ENCODE measurements around the gene AHCTF1. TPM values are rescaled to one million over a fixed set of nuclear protein-coding genes. Genes with fewer than 3 reads are reported as not detected.

AHCTF1 gene
- total RNA-seq, 4 donors from 2014 or later: 26.9 to 38.4 (median 29.5) TPM

GRCh38 chr1:246795906-246796694, 135.6 kb downstream of the AHCTF1 start:
- DNase-seq (ENCODE audit: low spot score in 2 of 2): peak in 1 of 2 donors; percentile 68
- H3K4me3 ChIP-seq (ENCODE audit: low read depth, poor library complexity, severe bottlenecking): no peak overlapping the region
- intact Hi-C loops (cut with DNase I; ENCODE audit: low total_unique reads): no loop called here
- WGBS, 2 donors: 49 to 58% methylated on average over 30 of the region's 30 CpGs
- no peak for TF ChIP-seq POLR2A (IDR thresholded peaks at IDR 0.05)

GRCh38 chr1:246794828-246795671, 136.7 kb downstream of the AHCTF1 start:
- H3K4me3 ChIP-seq (ENCODE audit: low read depth, poor library complexity, severe bottlenecking): no peak overlapping the region
- DNase-seq (ENCODE audit: low spot score in 2 of 2): peak in 1 of 2 donors; percentile 82
- intact Hi-C loops (cut with DNase I; ENCODE audit: low total_unique reads): no loop called here
- WGBS, 2 donors: 36 to 52% methylated on average over 27 of the region's 27 CpGs
- no peak for TF ChIP-seq CTCF (IDR thresholded peaks at IDR 0.05)
- TF ChIP-seq POLR2A (IDR thresholded peaks at IDR 0.05): no peak

GRCh38 chr1:246794048-246794827, 137.5 kb downstream of the AHCTF1 start:
- 31 to 42% methylated on average over 16 of the region's 18 CpGs for WGBS, 2 donors
- no peak for DNase-seq (ENCODE audit: low spot score in 2 of 2)
- no peak for TF ChIP-seq CTCF (IDR thresholded peaks at IDR 0.05)
- TF ChIP-seq POLR2A (IDR thresholded peaks at IDR 0.05): no peak
- H3K4me3 ChIP-seq (ENCODE audit: low read depth, poor library complexity, severe bottlenecking): no peak overlapping the region
- intact Hi-C loops (cut with DNase I; ENCODE audit: low total_unique reads): no loop called here

GRCh38 chr1:246793356-246793896, 138.3 kb downstream of the AHCTF1 start:
- WGBS, 2 donors: 43 to 47% methylated on average over 6 of the region's 6 CpGs
- no peak overlapping the region for H3K4me3 ChIP-seq (ENCODE audit: low read depth, poor library complexity, severe bottlenecking)
- DNase-seq (ENCODE audit: low spot score in 2 of 2): no peak
- intact Hi-C loops (cut with DNase I; ENCODE audit: low total_unique reads): no loop called here
- TF ChIP-seq POLR2A (IDR thresholded peaks at IDR 0.05) (no peak), CTCF (IDR thresholded peaks at IDR 0.05) (no peak)

GRCh38 chr1:246792603-246793002, 139.1 kb downstream of the AHCTF1 start:
- DNase-seq (ENCODE audit: low spot score in 2 of 2): peak in 1 of 2 donors; percentile 66
- intact Hi-C loops (cut with DNase I; ENCODE audit: low total_unique reads): no loop called here
- H3K4me3 ChIP-seq (ENCODE audit: low read depth, poor library complexity, severe bottlenecking): no peak overlapping the region
- 85 to 90% methylated on average over 18 to 24 of the region's 25 CpGs for WGBS, 2 donors
- TF ChIP-seq CTCF (IDR thresholded peaks at IDR 0.05): no peak
- TF ChIP-seq POLR2A (IDR thresholded peaks at IDR 0.05): no peak
